ENCODE measurements around the gene PPP1R17. TPM values are rescaled to one million over a fixed set of nuclear protein-coding genes. Genes with fewer than 3 reads are reported as not detected.

The PPP1R17 gene
- total RNA-seq, 2 donors from 2014 or later = 0.44 TPM; not detected in 1

GRCh38 chr7:31688372-31688771 is 1.4 kb downstream of the PPP1R17 start:
- Histone ChIP-seq H3K9me3 (ENCODE audit: control insufficient read depth, low read length) (no peaks in the 10 kb centered on the region), H3K27me3 (ENCODE audit: control insufficient read depth, insufficient read depth, low read length, poor library complexity, severe bottlenecking) (no peaks in the 10 kb centered on the region), H3K4me3 (ENCODE audit: low read length) (no peak overlapping the region), H3K36me3 (ENCODE audit: control insufficient read depth, insufficient read depth, low read length) (no peaks in the 10 kb centered on the region), H3K9ac (ENCODE audit: extremely low read depth, low read length, poor library complexity, severe bottlenecking) (no peak overlapping the region), H3K4me1 (ENCODE audit: control insufficient read depth, insufficient read depth, low read length) (no peaks in the 10 kb centered on the region), H3K27ac (ENCODE audit: low read depth, low read length) (no peak overlapping the region)
- H3K27me3 Mint-ChIP-seq (ENCODE audit: insufficient read depth) = peaks cover 4% of the 10 kb centered on the region
- no peak for DNase-seq
- no peak overlapping the region for H3K4me3 Mint-ChIP-seq
- H3K36me3 Mint-ChIP-seq (ENCODE audit: low read depth) = no peaks in the 10 kb centered on the region
- no peak overlapping the region for H3K27ac Mint-ChIP-seq
- TF ChIP-seq CTCF (conservative IDR thresholded peaks at IDR 0.05) = no peak
- H3K4me1 Mint-ChIP-seq = peaks cover 17% of the 10 kb centered on the region
- no peaks in the 10 kb centered on the region for H3K9me3 Mint-ChIP-seq
- WGBS, 2 experiments (ENCODE audit: insufficient coverage in 1 of 2, insufficient read length in 1 of 2) = 67 to 100% methylated on average over 2 to 3 of the region's 3 CpGs

- Histone ChIP-seq H3K4me3 (ENCODE audit: low read length) (no peak overlapping the region), H3K9me3 (ENCODE audit: control insufficient read depth, low read length) (no peaks in the 10 kb centered on the region), H3K9ac (ENCODE audit: extremely low read depth, low read length, poor library complexity, severe bottlenecking) (no peak overlapping the region), H3K4me1 (ENCODE audit: control insufficient read depth, insufficient read depth, low read length) (no peaks in the 10 kb centered on the region), H3K27ac (ENCODE audit: low read depth, low read length) (no peak overlapping the region), H3K27me3 (ENCODE audit: control insufficient read depth, insufficient read depth, low read length, poor library complexity, severe bottlenecking) (no peaks in the 10 kb centered on the region), H3K36me3 (ENCODE audit: control insufficient read depth, insufficient read depth, low read length) (no peaks in the 10 kb centered on the region)
- DNase-seq = no peak
- 40 to 55% methylated on average over 2 of the region's 2 CpGs for WGBS, 2 experiments (ENCODE audit: insufficient coverage in 1 of 2, insufficient read length in 1 of 2)
- no peak for TF ChIP-seq CTCF (conservative IDR thresholded peaks at IDR 0.05)
- Mint-ChIP-seq H3K4me3 (no peak overlapping the region), H3K4me1 (peaks cover 17% of the 10 kb centered on the region), H3K27me3 (ENCODE audit: insufficient read depth) (peaks cover 4% of the 10 kb centered on the region), H3K36me3 (ENCODE audit: low read depth) (no peaks in the 10 kb centered on the region), H3K9me3 (no peaks in the 10 kb centered on the region), H3K27ac (no peak overlapping the region)
Observed at GRCh38 chr7:31688996-31689395, 2.0 kb downstream of the PPP1R17 start.

- Mint-ChIP-seq H3K27ac (no peak overlapping the region), H3K27me3 (ENCODE audit: insufficient read depth) (peaks cover 4% of the 10 kb centered on the region), H3K9me3 (no peaks in the 10 kb centered on the region), H3K4me3 (no peak overlapping the region), H3K36me3 (ENCODE audit: low read depth) (no peaks in the 10 kb centered on the region), H3K4me1 (peaks cover 17% of the 10 kb centered on the region)
- Histone ChIP-seq H3K27ac (ENCODE audit: low read depth, low read length) (no peak overlapping the region), H3K9me3 (ENCODE audit: control insufficient read depth, low read length) (no peaks in the 10 kb centered on the region), H3K4me3 (ENCODE audit: low read length) (no peak overlapping the region), H3K27me3 (ENCODE audit: control insufficient read depth, insufficient read depth, low read length, poor library complexity, severe bottlenecking) (no peaks in the 10 kb centered on the region), H3K4me1 (ENCODE audit: control insufficient read depth, insufficient read depth, low read length) (no peaks in the 10 kb centered on the region), H3K36me3 (ENCODE audit: control insufficient read depth, insufficient read depth, low read length) (no peaks in the 10 kb centered on the region), H3K9ac (ENCODE audit: extremely low read depth, low read length, poor library complexity, severe bottlenecking) (no peak overlapping the region)
- WGBS, 2 experiments (ENCODE audit: insufficient coverage in 1 of 2, insufficient read length in 1 of 2) = 58 to 89% methylated on average over 2 of the region's 2 CpGs
- no peak for TF ChIP-seq CTCF (conservative IDR thresholded peaks at IDR 0.05)
- DNase-seq = no peak
Observed at GRCh38 chr7:31690935-31691334, 3.9 kb downstream of the PPP1R17 start.
